ENCODE data around the gene ARID5B.

DNA sequence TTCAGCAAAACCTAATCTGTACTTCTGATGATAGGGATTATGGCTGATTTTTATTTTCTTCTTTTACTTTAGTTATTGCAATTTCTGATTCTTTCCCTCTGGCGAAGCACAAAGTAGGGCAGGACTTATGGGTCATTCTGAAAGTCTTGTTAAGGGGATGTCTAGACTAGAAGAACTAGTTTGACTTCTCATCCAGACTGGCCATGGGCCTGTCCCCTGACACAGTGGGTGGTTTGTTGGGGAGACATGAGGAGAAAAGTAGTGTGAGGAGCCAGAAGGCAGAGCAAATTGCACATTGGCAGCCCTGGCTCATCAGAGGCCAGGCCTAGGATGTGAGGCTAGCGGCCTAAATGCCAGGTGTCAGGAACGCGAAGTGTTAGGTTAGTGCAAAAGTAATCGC is 214.3 kb downstream of the ARID5B start:
- TF ChIP-seq, protein P1, sequence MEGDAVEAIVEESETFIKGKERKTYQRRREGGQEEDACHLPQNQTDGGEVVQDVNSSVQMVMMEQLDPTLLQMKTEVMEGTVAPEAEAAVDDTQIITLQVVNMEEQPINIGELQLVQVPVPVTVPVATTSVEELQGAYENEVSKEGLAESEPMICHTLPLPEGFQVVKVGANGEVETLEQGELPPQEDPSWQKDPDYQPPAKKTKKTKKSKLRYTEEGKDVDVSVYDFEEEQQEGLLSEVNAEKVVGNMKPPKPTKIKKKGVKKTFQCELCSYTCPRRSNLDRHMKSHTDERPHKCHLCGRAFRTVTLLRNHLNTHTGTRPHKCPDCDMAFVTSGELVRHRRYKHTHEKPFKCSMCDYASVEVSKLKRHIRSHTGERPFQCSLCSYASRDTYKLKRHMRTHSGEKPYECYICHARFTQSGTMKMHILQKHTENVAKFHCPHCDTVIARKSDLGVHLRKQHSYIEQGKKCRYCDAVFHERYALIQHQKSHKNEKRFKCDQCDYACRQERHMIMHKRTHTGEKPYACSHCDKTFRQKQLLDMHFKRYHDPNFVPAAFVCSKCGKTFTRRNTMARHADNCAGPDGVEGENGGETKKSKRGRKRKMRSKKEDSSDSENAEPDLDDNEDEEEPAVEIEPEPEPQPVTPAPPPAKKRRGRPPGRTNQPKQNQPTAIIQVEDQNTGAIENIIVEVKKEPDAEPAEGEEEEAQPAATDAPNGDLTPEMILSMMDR (IDR thresholded peaks at IDR 0.05; ENCODE audit: low read depth, low read length), result no peak
- no peak for TF ChIP-seq POLR2A (IDR thresholded peaks at IDR 0.05; ENCODE audit: extremely low read depth, insufficient read length)
